NCI-H460 (cell line): ENCODE measurements around the gene CSKMT. TPM values are rescaled to one million over a fixed set of nuclear protein-coding genes. Genes with fewer than 3 reads are reported as not detected.

ENCODE experiments used
- DNase-seq: peaks from one replicate; pipeline ENCODE4 v3.0.0-alpha.2; 2016; ENCODE audit warnings: low read depth; ENCODE audit errors: extremely low read depth
- small RNA-seq, 2 experiments: library from RNA; depleted of rRNA; stranded (forward); fragments of <200 nt; gene quantifications; one replicate each; pipeline ENCODE3, GENCODE V24; 2014
- total RNA-seq: library from RNA; depleted of rRNA; stranded (reverse); fragments of >200 nt; shearing (Covaris generic); gene quantifications from 2 replicates; pipeline ENCODE4 v1.2.3, GENCODE V29; 2014; rRNA removed

Gene CSKMT
- total RNA-seq, 1 experiment from 2014 or later, result 11.5 TPM

DNA sequence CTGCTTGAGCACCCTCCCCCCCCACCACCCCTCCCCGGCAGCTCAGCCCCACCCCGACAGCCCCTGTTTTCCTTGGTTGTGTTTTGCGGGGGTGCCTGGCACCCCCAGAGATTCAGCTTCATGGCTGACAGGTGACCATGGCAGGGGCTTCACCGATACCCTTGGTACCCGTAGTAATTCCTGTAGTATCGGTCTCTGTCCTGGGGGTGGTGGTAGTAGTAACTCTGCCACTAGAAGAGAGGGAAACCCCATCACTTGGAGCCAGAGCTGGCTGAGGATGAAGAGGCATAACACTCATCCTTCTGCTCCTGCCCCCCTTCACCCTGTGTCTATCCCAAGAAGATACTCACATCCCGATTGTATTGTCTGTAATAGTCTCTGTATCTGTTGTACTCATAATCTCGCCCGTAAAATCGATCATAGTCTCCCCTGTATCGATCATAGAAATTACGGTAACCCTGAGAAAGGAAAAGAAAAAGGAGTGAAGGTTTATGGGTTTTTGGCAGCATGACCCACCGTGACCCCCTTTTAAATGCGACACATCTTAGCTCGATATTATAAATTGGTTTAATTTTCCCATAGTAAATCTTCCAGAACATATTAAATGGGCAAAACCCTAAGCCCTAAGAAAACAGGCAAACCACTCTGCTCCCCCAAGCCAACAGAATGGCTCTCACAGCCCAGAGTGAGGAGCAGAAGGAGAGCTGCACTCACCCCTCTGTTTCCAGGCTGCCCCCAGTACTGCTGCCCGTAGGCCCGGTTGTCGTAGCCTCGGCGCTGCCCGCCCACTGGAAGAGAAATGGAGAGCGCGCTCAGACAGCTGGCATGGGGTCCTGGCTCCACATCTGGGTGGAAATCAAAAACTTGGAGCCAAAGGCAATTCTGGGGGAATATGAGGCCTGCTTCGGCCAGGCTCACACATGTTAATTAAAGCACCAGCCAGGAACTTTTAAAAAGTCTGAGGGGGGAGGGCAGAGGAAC is 50.3 kb downstream of the CSKMT start:
- no peak for DNase-seq

DNA sequence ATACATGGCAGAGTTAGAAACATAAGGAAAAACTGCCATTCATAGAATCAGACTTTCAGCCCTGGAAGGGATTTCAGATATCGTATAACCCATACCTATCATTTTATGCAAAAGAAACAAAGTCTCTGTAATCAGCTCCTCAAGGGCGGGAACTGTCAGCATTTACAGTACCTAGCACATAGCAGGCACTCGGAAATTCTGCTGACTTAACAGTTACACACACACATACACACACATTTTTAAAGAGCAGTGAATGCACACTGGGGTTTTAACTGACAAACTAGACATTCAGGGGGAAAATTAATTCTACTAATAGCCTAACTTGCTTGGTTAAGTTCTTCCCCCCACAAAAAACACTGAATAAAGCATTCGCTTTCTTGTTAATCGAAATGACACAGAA is 51.1 kb downstream of the CSKMT start:
- DNase-seq, result no peak

DNA sequence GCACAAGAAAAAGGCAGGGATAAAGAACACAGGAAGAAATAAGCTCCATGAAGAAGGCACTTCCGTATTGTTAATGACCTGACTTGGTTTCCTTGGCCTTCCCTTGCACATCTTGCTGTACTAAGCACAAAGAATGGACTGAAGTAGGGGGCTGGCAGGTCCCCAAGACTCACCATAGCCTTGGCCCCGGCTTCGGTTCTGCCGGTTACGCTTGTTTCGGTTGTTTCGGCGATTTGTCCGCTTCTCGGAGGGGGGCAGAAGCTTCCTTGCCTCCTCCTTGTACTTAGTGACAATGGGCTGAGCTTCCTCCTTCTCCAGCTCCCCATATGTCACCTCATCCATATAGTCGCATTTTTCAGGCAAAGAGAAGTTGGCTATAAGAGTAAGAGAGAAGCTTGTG is 51.7 kb downstream of the CSKMT start:
- no peak for DNase-seq

Small RNA genes within 50 kb of the gene (small RNA-seq; reads per million reads assigned to genes)
- 0 reads per million in 2 experiments for gene SNORA57

Other genes starting within 250 kb of the CSKMT start
- gene SCGB1A1, start 246.3 kb upstream of the CSKMT start, total RNA-seq, result not detected in 2 replicates
- 80.2 and 86.0 TPM in 2 replicates for gene AHNAK, start 118.5 kb upstream of the CSKMT start, total RNA-seq
- gene EEF1G, start 91.4 kb upstream of the CSKMT start, total RNA-seq, result 2,030 and 2,160 TPM in 2 replicates
- 6.3 and 6.4 TPM in 2 replicates for gene TUT1, start 73.8 kb upstream of the CSKMT start, total RNA-seq
- 67.7 and 79.0 TPM in 2 replicates for gene MTA2, start 63.4 kb upstream of the CSKMT start, total RNA-seq
- 14.6 and 18.4 TPM in 2 replicates for gene EML3, start 52.5 kb upstream of the CSKMT start, total RNA-seq
- 1.2 and 3.0 TPM in 2 replicates for gene ROM1, start 52.1 kb upstream of the CSKMT start, total RNA-seq
- 22.6 TPM in 2 replicates for gene B3GAT3, start 43.3 kb upstream of the CSKMT start, total RNA-seq
- gene GANAB, start 18.7 kb upstream of the CSKMT start, total RNA-seq, result 172 and 229 TPM in 2 replicates
- 11.1 and 11.4 TPM in 2 replicates for gene INTS5, start 12.0 kb upstream of the CSKMT start, total RNA-seq
- gene C11orf98, start 102 bp upstream of the CSKMT start, total RNA-seq, result 61.6 and 69.1 TPM in 2 replicates
- 13.9 and 20.2 TPM in 2 replicates for gene UQCC3, start 6.4 kb downstream of the CSKMT start, total RNA-seq
- gene LBHD1, start 7.0 kb downstream of the CSKMT start, total RNA-seq, result 5.4 and 5.5 TPM in 2 replicates
- 82.6 and 93.2 TPM in 2 replicates for gene UBXN1, start 13.8 kb downstream of the CSKMT start, total RNA-seq
- 0.02 TPM in 1 of 2 replicates, not detected in the other for gene LRRN4CL, start 24.2 kb downstream of the CSKMT start, total RNA-seq
- 57.4 and 59.2 TPM in 2 replicates for gene BSCL2, start 42.1 kb downstream of the CSKMT start, total RNA-seq
- 0.17 TPM in 1 of 2 replicates, not detected in the other for gene GNG3, start 42.4 kb downstream of the CSKMT start, total RNA-seq
- gene HNRNPUL2, start 62.1 kb downstream of the CSKMT start, total RNA-seq, result 4.4 and 7.5 TPM in 2 replicates
- gene TTC9C, start 63.2 kb downstream of the CSKMT start, total RNA-seq, result 25.8 and 28.8 TPM in 2 replicates
- 4.1 and 5.5 TPM in 2 replicates for gene ZBTB3, start 88.8 kb downstream of the CSKMT start, total RNA-seq
- 79.6 and 88.3 TPM in 2 replicates for gene POLR2G, start 96.3 kb downstream of the CSKMT start, total RNA-seq
- gene TAF6L, start 106.1 kb downstream of the CSKMT start, total RNA-seq, result 10.5 and 11.9 TPM in 2 replicates
- gene TMEM179B, start 122.1 kb downstream of the CSKMT start, total RNA-seq, result 38.4 and 44.3 TPM in 2 replicates
- 21.4 and 25.9 TPM in 2 replicates for gene TMEM223, start 126.7 kb downstream of the CSKMT start, total RNA-seq
- gene NXF1, start 140.1 kb downstream of the CSKMT start, total RNA-seq, result 18.7 and 28.7 TPM in 2 replicates
- 14.7 and 15.9 TPM in 2 replicates for gene STX5, start 166.7 kb downstream of the CSKMT start, total RNA-seq
- not detected in 2 replicates for gene TEX54, start 167.5 kb downstream of the CSKMT start, total RNA-seq
- gene WDR74, start 174.3 kb downstream of the CSKMT start, total RNA-seq, result 64.7 and 71.2 TPM in 2 replicates
- 449 and 464 TPM in 2 replicates for gene SLC3A2, start 215.6 kb downstream of the CSKMT start, total RNA-seq